Measurements from ENCODE around the gene PDE4D. TPM values are rescaled to one million over a fixed set of nuclear protein-coding genes. Genes with fewer than 3 reads are reported as not detected.

The PDE4D gene
- polyA plus RNA-seq, 1 donor (not counting 4 experiments of a cell fraction or from before 2014, with no cell fraction given) = 3.6 TPM

DNA sequence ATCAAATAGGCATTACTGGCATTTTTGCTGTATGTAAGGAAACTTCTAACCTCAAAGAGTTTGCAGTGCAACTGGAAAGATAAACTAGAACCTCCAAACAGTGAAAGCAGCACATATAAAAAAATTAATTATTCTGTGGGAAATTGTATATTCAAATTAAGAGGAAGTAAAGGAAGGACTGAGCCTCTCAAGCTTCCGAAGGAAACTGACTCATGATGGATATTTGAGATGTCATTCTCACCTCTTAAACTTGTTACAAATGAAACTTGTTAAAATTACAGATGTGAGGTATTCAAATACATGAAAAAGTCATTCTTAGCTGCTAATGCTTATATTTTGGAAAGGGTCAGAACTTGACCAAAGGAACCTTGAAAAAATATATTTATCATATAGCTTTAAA lies 538.7 kb downstream of the PDE4D start:
- Histone ChIP-seq H3K27me3 (ENCODE audit: control insufficient read depth, extremely low read depth, insufficient read depth, low read length) (no peaks in the 10 kb centered on the region), H3K4me1 (ENCODE audit: control insufficient read depth, extremely low read depth, insufficient read depth, low read length) (peaks cover 2% of the 10 kb centered on the region), H3K9me1 (ENCODE audit: control insufficient read depth, extremely low read depth, insufficient read depth, low read length) (no peaks in the 10 kb centered on the region), H4K20me1 (ENCODE audit: control insufficient read depth, extremely low read depth, insufficient read depth, low read length) (no peaks in the 10 kb centered on the region), H3K79me2 (ENCODE audit: control insufficient read depth, insufficient read depth, low read length) (no peaks in the 10 kb centered on the region), H3K9ac (ENCODE audit: control insufficient read depth, extremely low read depth, insufficient read depth, low read length) (no peak overlapping the region), H2AFZ (ENCODE audit: control insufficient read depth, low read length) (no peak overlapping the region), H3K4me2 (ENCODE audit: control insufficient read depth, extremely low read depth, insufficient read depth, low read depth, low read length) (no peak overlapping the region), H3K9me3 (ENCODE audit: control insufficient read depth, low read depth, low read length) (no peaks in the 10 kb centered on the region), H3K27ac (ENCODE audit: control insufficient read depth, insufficient read depth, low read length) (no peak overlapping the region), H3K4me3 (ENCODE audit: control insufficient read depth in 2 of 3, extremely low read depth in 1 of 3, insufficient read depth in 2 of 3, low read depth in 1 of 3, low read length in 3 of 3) (no peak overlapping the region), H3K36me3 (ENCODE audit: control insufficient read depth in 2 of 2, extremely low read depth in 1 of 2, insufficient read depth in 2 of 2, low read length in 2 of 2) (no peaks in the 10 kb centered on the region)
- TF ChIP-seq EZH2 (IDR thresholded peaks at IDR 0.05; ENCODE audit: low read length) = no peak
- TF ChIP-seq, protein P1, sequence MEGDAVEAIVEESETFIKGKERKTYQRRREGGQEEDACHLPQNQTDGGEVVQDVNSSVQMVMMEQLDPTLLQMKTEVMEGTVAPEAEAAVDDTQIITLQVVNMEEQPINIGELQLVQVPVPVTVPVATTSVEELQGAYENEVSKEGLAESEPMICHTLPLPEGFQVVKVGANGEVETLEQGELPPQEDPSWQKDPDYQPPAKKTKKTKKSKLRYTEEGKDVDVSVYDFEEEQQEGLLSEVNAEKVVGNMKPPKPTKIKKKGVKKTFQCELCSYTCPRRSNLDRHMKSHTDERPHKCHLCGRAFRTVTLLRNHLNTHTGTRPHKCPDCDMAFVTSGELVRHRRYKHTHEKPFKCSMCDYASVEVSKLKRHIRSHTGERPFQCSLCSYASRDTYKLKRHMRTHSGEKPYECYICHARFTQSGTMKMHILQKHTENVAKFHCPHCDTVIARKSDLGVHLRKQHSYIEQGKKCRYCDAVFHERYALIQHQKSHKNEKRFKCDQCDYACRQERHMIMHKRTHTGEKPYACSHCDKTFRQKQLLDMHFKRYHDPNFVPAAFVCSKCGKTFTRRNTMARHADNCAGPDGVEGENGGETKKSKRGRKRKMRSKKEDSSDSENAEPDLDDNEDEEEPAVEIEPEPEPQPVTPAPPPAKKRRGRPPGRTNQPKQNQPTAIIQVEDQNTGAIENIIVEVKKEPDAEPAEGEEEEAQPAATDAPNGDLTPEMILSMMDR (optimal IDR thresholded peaks at IDR 0.05 in 1 of 3, IDR thresholded peaks at IDR 0.05 in 1 of 3, conservative IDR thresholded peaks at IDR 0.05 in 1 of 3; ENCODE audit: extremely low read depth in 1 of 3, insufficient read depth in 2 of 3, low read length in 3 of 3) = no peak
- dilution Hi-C loops (cut with MboI; ENCODE audit: extremely low pct_ligation_motif_present, low sequenced_read_pairs) = loop anchor here (25.0 kb wide), 1 partner anchor 168 kb away; no protein-coding TSS in a partner anchor
- DNase-seq (ENCODE audit: low read depth, low spot score) = no peak
- no peak for FAIRE-seq

DNA sequence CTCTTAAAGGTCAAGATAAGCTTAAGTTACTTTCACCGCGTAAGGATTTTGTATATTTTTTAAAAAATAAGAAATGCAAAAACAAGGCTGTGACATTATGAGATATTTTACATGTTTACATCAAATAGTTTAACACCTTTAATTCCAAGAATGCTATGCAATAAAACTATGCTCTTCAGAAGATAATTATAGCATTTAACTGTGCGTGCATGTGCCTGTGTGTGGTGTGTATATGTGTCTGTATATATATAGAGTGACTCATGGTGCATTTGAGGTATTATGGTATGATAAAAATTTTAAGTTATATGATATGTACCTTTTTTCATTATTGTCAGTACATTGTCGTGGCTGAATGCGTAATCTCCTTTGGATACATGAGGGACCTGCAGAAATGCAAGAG lies 539.3 kb downstream of the PDE4D start:
- no peak overlapping the region for H3K9ac ChIP-seq (ENCODE audit: control insufficient read depth, extremely low read depth, insufficient read depth, low read length)
- no peak for DNase-seq (ENCODE audit: low read depth, low spot score)

More for the DNA sequence above, 539.3 kb downstream of the PDE4D start:
- peaks cover 2% of the 10 kb centered on the region for H3K4me1 ChIP-seq (ENCODE audit: control insufficient read depth, extremely low read depth, insufficient read depth, low read length)
- FAIRE-seq = no peak
- no peaks in the 10 kb centered on the region for H3K9me1 ChIP-seq (ENCODE audit: control insufficient read depth, extremely low read depth, insufficient read depth, low read length)
- no peaks in the 10 kb centered on the region for H4K20me1 ChIP-seq (ENCODE audit: control insufficient read depth, extremely low read depth, insufficient read depth, low read length)
- no peaks in the 10 kb centered on the region for H3K27me3 ChIP-seq (ENCODE audit: control insufficient read depth, extremely low read depth, insufficient read depth, low read length)
- no peaks in the 10 kb centered on the region for H3K36me3 ChIP-seq (ENCODE audit: control insufficient read depth in 2 of 2, extremely low read depth in 1 of 2, insufficient read depth in 2 of 2, low read length in 2 of 2)
- H3K9me3 ChIP-seq (ENCODE audit: control insufficient read depth, low read depth, low read length) = no peaks in the 10 kb centered on the region
- TF ChIP-seq, protein P1 (optimal IDR thresholded peaks at IDR 0.05 in 1 of 3, IDR thresholded peaks at IDR 0.05 in 1 of 3, conservative IDR thresholded peaks at IDR 0.05 in 1 of 3; ENCODE audit: extremely low read depth in 1 of 3, insufficient read depth in 2 of 3, low read length in 3 of 3) = no peak
- no peak for TF ChIP-seq EZH2 (IDR thresholded peaks at IDR 0.05; ENCODE audit: low read length)
- no peak overlapping the region for H3K27ac ChIP-seq (ENCODE audit: control insufficient read depth, insufficient read depth, low read length)
- H3K4me2 ChIP-seq (ENCODE audit: control insufficient read depth, extremely low read depth, insufficient read depth, low read depth, low read length) = no peak overlapping the region
- no peak overlapping the region for H3K4me3 ChIP-seq (ENCODE audit: control insufficient read depth in 2 of 3, extremely low read depth in 1 of 3, insufficient read depth in 2 of 3, low read depth in 1 of 3, low read length in 3 of 3)
- dilution Hi-C loops (cut with MboI; ENCODE audit: extremely low pct_ligation_motif_present, low sequenced_read_pairs) = loop anchor here (25.0 kb wide), 1 partner anchor 167 kb away; no protein-coding TSS in a partner anchor
- no peak overlapping the region for H2AFZ ChIP-seq (ENCODE audit: control insufficient read depth, low read length)
- H3K79me2 ChIP-seq (ENCODE audit: control insufficient read depth, insufficient read depth, low read length) = no peaks in the 10 kb centered on the region
